ENCODE measurements around the gene NUMA1. TPM values are rescaled to one million over a fixed set of nuclear protein-coding genes. Genes with fewer than 3 reads are reported as not detected.

Gene NUMA1
- total RNA-seq, 2 experiments from 2014 or later: 217 to 227 TPM

DNA sequence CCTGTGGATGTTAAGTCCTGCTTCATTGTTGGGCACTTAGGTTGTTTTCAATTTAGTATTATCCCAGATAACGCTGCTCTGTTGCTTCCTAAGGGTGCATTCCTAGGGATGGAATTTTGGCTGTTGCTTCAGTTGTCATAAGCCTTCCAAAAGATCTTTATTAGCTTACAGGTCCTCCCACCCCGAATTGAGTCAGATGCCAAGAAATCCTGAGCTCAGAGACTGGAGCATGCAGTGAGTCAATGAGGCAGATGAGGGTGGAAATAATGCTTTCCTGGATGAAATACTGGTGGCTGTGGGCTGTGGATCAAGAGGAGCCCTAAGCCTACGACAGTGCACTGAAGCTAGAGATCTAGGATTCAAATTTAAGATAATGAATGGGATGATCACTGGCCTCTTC is 92.3 kb downstream of the NUMA1 start:
- Mint-ChIP-seq H3K4me1 (peaks cover 8% of the 10 kb centered on the region), H3K27me3 (no peaks in the 10 kb centered on the region), H3K36me3 (ENCODE audit: low read depth) (peaks cover 10% of the 10 kb centered on the region), H3K27ac (no peak overlapping the region), H3K4me3 (no peak overlapping the region), H3K9me3 (no peaks in the 10 kb centered on the region)
- ChIA-PET CTCF (interaction anchor here (0.9 to 2.7 kb wide), 5 partner anchors 10 to 31 kb away, joined by 4 to 9 read pairs (median 5); partner anchors contain the start of gene IL18BP), POLR2A (no interaction called here)
- no peak for DNase-seq

DNA sequence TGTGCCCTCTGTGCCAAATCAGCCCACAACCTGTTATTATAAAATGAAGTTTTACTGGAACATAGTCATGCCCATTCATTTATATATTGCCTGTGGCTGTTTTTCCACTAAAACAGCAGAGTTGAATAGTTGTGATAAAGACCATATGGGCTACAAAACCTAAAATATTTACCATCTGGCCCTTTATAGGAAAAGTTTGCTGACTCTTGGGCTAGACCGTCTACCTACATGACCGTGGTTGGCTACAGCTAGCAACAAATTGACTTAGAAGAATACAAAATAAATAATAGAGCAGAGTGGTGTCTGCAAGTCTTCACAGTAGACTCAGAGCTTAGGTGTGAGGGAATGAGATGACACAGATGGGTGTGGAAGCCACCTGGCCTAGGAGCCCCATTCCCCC is 92.8 kb downstream of the NUMA1 start:
- POLR2A ChIA-PET: no interaction called here
- Mint-ChIP-seq H3K27me3 (no peaks in the 10 kb centered on the region), H3K36me3 (ENCODE audit: low read depth) (peaks cover 11% of the 10 kb centered on the region), H3K27ac (no peak overlapping the region), H3K4me3 (no peak overlapping the region), H3K4me1 (peaks cover 7% of the 10 kb centered on the region), H3K9me3 (no peaks in the 10 kb centered on the region)
- CTCF ChIA-PET: interaction anchor here (0.9 to 2.7 kb wide), 5 partner anchors 9 to 32 kb away, joined by 3 to 9 read pairs (median 4); partner anchors contain the start of gene IL18BP
- no peak for DNase-seq

DNA sequence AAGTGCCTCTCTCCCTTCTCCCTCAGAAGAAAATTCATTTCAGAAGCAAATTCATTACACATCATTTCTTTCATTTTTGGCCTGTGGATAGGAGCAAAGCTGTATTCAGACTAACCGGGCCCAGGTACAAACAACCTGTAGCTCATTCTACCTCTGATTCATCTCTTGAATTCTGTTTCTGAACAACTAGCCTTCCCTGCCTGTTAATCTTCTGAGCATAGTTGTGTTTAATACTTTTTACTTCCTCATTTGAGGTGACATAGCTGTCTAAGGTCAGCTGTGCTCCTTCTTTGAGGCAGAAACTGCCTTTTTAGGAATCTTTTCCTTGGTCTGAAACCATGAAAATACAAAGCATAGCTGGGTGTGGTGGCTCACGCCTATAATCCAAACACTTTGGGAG is 94.2 kb downstream of the NUMA1 start:
- H3K4me1 Mint-ChIP-seq: peaks cover 5% of the 10 kb centered on the region
- DNase-seq: no peak
- no peak overlapping the region for H3K4me3 Mint-ChIP-seq
- H3K9me3 Mint-ChIP-seq: no peaks in the 10 kb centered on the region
- CTCF ChIA-PET: interaction anchor here (0.6 to 2.7 kb wide), 5 partner anchors 9 to 448 kb away, joined by 3 to 7 read pairs (median 3); partner anchors contain the start of gene CLPB
- peak overlapping the region; percentile 0 for H3K27ac Mint-ChIP-seq
- H3K36me3 Mint-ChIP-seq (ENCODE audit: low read depth): peaks cover 7% of the 10 kb centered on the region
- POLR2A ChIA-PET: no interaction called here
- no peaks in the 10 kb centered on the region for H3K27me3 Mint-ChIP-seq

DNA sequence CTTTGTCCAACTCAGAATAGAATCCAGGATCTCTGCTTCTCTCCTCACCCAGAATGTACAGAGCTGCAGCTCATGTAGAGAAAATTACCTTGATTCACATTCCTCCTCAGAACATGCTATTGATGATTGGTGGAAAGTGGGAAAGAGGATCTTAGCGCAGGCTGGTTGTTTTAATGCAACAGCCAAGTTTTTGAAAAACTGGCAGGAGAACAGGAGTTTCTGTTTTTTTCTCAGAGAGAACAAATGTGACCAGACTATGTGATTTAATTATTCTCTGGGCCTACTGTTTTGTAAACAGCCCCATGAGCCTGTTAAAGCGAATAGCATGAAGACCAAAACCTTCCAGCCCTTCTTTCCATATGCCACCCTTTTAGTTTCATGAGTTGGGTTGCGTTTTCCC is 100.7 kb downstream of the NUMA1 start:
- DNase-seq: no peak
- POLR2A ChIA-PET: no interaction called here
- H3K36me3 Mint-ChIP-seq (ENCODE audit: low read depth): peaks cover 4% of the 10 kb centered on the region

DNA sequence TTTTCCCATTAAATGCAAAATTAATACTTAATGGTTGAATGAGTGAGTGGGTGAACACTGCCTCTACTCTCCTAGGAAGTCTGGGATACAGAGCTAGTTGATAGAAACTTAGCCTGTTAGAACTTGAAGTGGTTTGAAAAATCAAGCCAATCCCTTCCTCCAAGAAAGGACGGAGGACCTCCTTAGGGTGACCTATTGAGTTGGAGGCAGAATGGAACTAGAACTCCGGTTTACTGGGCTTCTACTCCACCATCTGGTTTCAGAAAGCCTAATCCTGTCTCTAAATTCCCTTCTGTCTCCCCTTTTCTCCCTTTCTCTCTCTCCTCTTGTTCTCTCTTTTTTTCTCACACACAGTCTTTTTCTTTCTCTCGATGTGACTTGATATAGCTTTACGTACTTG is 101.2 kb downstream of the NUMA1 start:
- H3K36me3 Mint-ChIP-seq (ENCODE audit: low read depth): peaks cover 4% of the 10 kb centered on the region
- ChIA-PET POLR2A (no interaction called here), CTCF (interaction anchor here (1.0 to 1.8 kb wide), 4 partner anchors 11 to 452 kb away, joined by 3 to 5 read pairs (median 3); no protein-coding TSS in a partner anchor)
- no peak for DNase-seq
- no peak overlapping the region for H3K27ac Mint-ChIP-seq
- no peaks in the 10 kb centered on the region for H3K4me1 Mint-ChIP-seq
- H3K4me3 Mint-ChIP-seq: no peak overlapping the region
- H3K27me3 Mint-ChIP-seq: no peaks in the 10 kb centered on the region
- H3K9me3 Mint-ChIP-seq: no peaks in the 10 kb centered on the region

More for the DNA sequence above, 100.7 kb downstream of the NUMA1 start:
- Mint-ChIP-seq H3K9me3 (no peaks in the 10 kb centered on the region), H3K27ac (no peak overlapping the region), H3K4me3 (no peak overlapping the region), H3K4me1 (no peaks in the 10 kb centered on the region), H3K27me3 (no peaks in the 10 kb centered on the region)
- CTCF ChIA-PET: no interaction called here

- peak; percentile 74 for DNase-seq
- POLR2A ChIA-PET: no interaction called here
- H3K4me3 Mint-ChIP-seq: no peak overlapping the region
- CTCF ChIA-PET: interaction anchor here (0.7 to 2.3 kb wide), 14 partner anchors 9 to 456 kb away, joined by 3 to 10 read pairs (median 5); no protein-coding TSS in a partner anchor
- H3K36me3 Mint-ChIP-seq (ENCODE audit: low read depth): peaks cover 1% of the 10 kb centered on the region
- H3K9me3 Mint-ChIP-seq: no peaks in the 10 kb centered on the region
- H3K4me1 Mint-ChIP-seq: no peaks in the 10 kb centered on the region
- H3K27ac Mint-ChIP-seq: no peak overlapping the region
- no peaks in the 10 kb centered on the region for H3K27me3 Mint-ChIP-seq
These were observed 102.5 kb downstream of the NUMA1 start for GRCh38 chr11:71977743-71978418.

- H3K9me3 Mint-ChIP-seq: no peaks in the 10 kb centered on the region
- H3K4me1 Mint-ChIP-seq: no peaks in the 10 kb centered on the region
- CTCF ChIA-PET: interaction anchor here (0.7 to 2.3 kb wide), 10 partner anchors 10 to 477 kb away, joined by 3 to 10 read pairs (median 6); no protein-coding TSS in a partner anchor
- no peak overlapping the region for H3K27ac Mint-ChIP-seq
- H3K36me3 Mint-ChIP-seq (ENCODE audit: low read depth): no peaks in the 10 kb centered on the region
- no peak for DNase-seq
- H3K4me3 Mint-ChIP-seq: no peak overlapping the region
- POLR2A ChIA-PET: no interaction called here
- no peaks in the 10 kb centered on the region for H3K27me3 Mint-ChIP-seq
These were observed 103.3 kb downstream of the NUMA1 start for GRCh38 chr11:71977090-71977489.

GRCh38 chr11:71976551-71976950 is 103.8 kb downstream of the NUMA1 start:
- CTCF ChIA-PET: interaction anchor here (0.6 to 2.3 kb wide), 9 partner anchors 10 to 477 kb away, joined by 3 to 10 read pairs (median 4); no protein-coding TSS in a partner anchor
- no peak overlapping the region for H3K4me3 Mint-ChIP-seq
- no peaks in the 10 kb centered on the region for H3K9me3 Mint-ChIP-seq
- no peaks in the 10 kb centered on the region for H3K36me3 Mint-ChIP-seq (ENCODE audit: low read depth)
- POLR2A ChIA-PET: no interaction called here
- no peak for DNase-seq
- H3K27ac Mint-ChIP-seq: no peak overlapping the region
- H3K27me3 Mint-ChIP-seq: no peaks in the 10 kb centered on the region
- no peaks in the 10 kb centered on the region for H3K4me1 Mint-ChIP-seq

- peaks cover 7% of the 10 kb centered on the region for H3K36me3 Mint-ChIP-seq (ENCODE audit: low read depth)
- H3K4me1 Mint-ChIP-seq: no peaks in the 10 kb centered on the region
- ChIA-PET POLR2A (no interaction called here), CTCF (interaction anchor here (0.8 to 1.4 kb wide), 3 partner anchors 13 to 25 kb away, joined by 3 to 6 read pairs (median 3); no protein-coding TSS in a partner anchor)
- DNase-seq: no peak
- no peak overlapping the region for H3K27ac Mint-ChIP-seq
- H3K27me3 Mint-ChIP-seq: no peaks in the 10 kb centered on the region
- H3K4me3 Mint-ChIP-seq: no peak overlapping the region
- no peaks in the 10 kb centered on the region for H3K9me3 Mint-ChIP-seq
These were observed 108.7 kb downstream of the NUMA1 start for GRCh38 chr11:71971680-71972079.

DNA sequence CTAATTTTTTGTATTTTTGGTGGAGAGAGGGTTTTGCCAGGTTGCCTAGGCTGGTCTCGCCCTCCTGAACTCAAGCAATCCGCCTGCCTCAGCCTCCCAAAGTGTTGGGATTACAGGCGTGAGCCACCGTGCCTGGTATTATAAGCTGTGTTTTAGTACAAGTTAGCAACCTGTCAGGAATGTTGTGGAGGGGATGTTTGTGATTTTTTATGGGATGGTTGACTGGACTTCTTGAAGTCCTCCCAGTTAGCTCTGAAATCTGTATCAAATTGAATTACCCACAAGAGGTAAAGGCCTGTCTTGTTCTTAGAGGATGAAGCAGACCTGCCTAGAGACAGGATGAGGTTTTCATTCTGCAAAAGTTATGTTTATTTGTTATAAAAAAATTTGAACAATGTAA is 115.7 kb downstream of the NUMA1 start:
- no peak overlapping the region for H3K27ac Mint-ChIP-seq
- no peak for DNase-seq
- no peaks in the 10 kb centered on the region for H3K27me3 Mint-ChIP-seq
- ChIA-PET CTCF (interaction anchor here (0.9 to 1.2 kb wide), 2 partner anchors 21 to 36 kb away, joined by 3 to 4 read pairs; partner anchors contain the start of genes RNF121 and XNDC1N), POLR2A (no interaction called here)
- no peak overlapping the region for H3K4me3 Mint-ChIP-seq
- peaks cover 4% of the 10 kb centered on the region for H3K4me1 Mint-ChIP-seq
- H3K9me3 Mint-ChIP-seq: no peaks in the 10 kb centered on the region
- H3K36me3 Mint-ChIP-seq (ENCODE audit: low read depth): peaks cover 28% of the 10 kb centered on the region

DNA sequence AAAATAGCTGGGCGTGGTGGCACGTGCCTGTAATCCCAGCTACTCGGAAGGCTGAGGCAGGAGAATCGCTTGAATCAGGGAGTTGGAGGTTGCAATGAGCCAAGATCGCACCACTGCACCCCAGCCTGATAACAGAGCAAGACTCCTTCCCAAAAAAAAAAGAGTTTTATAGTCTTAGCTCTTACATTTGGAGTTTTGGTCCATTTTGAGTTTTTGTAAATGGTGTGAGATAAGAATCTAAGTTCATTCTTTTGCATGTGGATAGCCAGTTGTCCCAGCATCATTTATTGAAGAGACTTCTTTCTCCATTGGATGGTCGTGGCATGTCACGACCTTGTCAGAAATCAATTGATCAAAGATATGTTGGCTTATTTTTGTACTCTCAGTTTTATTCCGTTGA is 116.9 kb downstream of the NUMA1 start:
- no peak for DNase-seq
- peaks cover 4% of the 10 kb centered on the region for H3K4me1 Mint-ChIP-seq
- CTCF ChIA-PET: interaction anchor here (1.2 kb wide), 1 partner anchor 35 kb away, joined by 3 read pairs; the partner anchor contains the start of genes RNF121 and XNDC1N
- peaks cover 27% of the 10 kb centered on the region for H3K36me3 Mint-ChIP-seq (ENCODE audit: low read depth)
- POLR2A ChIA-PET: interaction anchor here (0.6 kb wide), 1 partner anchor 118 kb away, joined by 5 read pairs; no protein-coding TSS in a partner anchor
- H3K27me3 Mint-ChIP-seq: no peaks in the 10 kb centered on the region
- no peak overlapping the region for H3K4me3 Mint-ChIP-seq
- H3K9me3 Mint-ChIP-seq: no peaks in the 10 kb centered on the region
- no peak overlapping the region for H3K27ac Mint-ChIP-seq

- ChIA-PET CTCF (interaction anchor here (0.6 to 1.2 kb wide), 2 partner anchors 34 to 228 kb away, joined by 3 read pairs; partner anchors contain the start of genes RNF121 and XNDC1N), POLR2A (interaction anchor here (0.6 kb wide), 1 partner anchor 119 kb away, joined by 5 read pairs; no protein-coding TSS in a partner anchor)
- Mint-ChIP-seq H3K4me3 (no peak overlapping the region), H3K4me1 (peaks cover 4% of the 10 kb centered on the region), H3K36me3 (ENCODE audit: low read depth) (peaks cover 23% of the 10 kb centered on the region), H3K9me3 (no peaks in the 10 kb centered on the region), H3K27me3 (no peaks in the 10 kb centered on the region), H3K27ac (no peak overlapping the region)
- DNase-seq: no peak
These were observed 117.8 kb downstream of the NUMA1 start for GRCh38 chr11:71962428-71963038.

DNA sequence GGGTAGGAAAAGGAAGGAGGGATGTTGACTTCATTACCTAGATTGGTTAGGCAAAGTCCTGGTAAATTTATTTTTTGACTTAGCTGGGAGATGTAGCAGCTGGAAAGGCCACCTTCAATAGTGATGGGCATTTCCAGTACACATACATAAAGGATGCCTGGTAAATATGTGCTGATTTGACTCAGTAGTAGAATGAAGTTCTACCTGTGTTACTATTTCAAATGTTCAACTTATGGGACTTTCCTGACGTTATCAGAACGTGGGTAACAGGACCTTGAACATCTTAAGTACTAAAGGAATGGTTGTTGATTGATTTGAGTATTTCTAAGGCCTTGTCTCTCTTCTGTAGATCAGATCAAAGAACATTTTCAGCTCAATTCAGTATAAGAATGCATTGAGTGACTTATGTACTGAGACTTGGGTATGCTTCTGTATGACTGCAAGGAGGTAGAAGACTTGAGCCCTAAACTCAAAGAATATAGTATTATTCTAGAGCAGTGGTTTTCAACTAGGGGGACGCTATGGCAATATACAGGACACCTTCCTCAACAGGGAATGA is 124.4 kb downstream of the NUMA1 start:
- CTCF ChIA-PET: no interaction called here

More for the DNA sequence above, 124.4 kb downstream of the NUMA1 start:
- H3K27ac Mint-ChIP-seq: no peak overlapping the region
- POLR2A ChIA-PET: no interaction called here
- peaks cover 6% of the 10 kb centered on the region for H3K36me3 Mint-ChIP-seq (ENCODE audit: low read depth)
- DNase-seq: no peak
- no peaks in the 10 kb centered on the region for H3K27me3 Mint-ChIP-seq
- H3K4me3 Mint-ChIP-seq: no peak overlapping the region
- H3K4me1 Mint-ChIP-seq: no peaks in the 10 kb centered on the region
- no peaks in the 10 kb centered on the region for H3K9me3 Mint-ChIP-seq
